ENCODE measurements around the gene ZNF263. TPM values are rescaled to one million over a fixed set of nuclear protein-coding genes. Genes with fewer than 3 reads are reported as not detected.

The ZNF263 gene
- total and polyA plus RNA-seq, 9 of the 15 experiments (the other 6 are each of a cell fraction or from before 2014, with no cell fraction given): 4.6 to 48.3 (median 31.8) TPM

DNA sequence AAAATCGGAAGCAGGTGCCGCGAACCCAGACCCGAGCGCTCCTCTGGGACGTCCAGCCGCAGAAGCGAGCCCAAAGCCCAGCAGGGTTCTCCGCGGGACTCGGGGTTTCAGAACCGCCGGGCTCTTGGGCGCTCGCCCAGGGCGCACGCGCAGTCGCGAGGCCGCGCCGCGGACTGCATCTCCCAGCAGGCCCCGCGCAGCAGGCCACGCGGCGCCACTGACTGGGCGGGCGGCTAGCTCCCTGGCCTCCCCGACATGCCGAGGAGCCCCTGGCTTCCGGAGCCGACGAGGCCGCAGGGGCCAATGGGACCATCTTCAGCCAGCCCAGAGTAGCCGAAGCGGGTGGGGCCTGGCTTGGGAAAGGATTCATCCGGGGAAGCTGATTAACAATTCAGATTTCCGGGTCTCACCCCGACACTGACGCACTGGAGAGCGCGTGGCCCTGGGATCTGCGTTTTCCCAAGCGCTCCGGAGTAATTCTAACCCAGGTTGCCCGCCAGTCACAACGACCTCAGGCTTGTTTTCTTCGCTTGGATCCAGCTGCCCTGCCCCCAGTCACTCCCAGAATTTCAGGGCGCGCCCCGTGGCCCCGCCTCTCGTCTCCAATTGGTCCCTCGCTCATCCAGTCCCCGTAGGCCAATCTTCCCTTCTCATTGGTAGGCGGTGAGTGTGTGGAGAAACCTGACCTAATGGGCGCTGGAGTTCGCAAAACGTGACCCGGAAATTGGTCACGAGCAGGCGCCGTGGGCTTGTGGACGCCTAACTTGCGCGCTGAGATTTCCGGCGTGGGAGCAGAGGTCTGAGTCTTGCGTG, at the start of gene ZNF263 (continued):
- TF ChIP-seq MYC (IDR thresholded peaks at IDR 0.05; ENCODE audit: low read depth, low read length) (peak; percentile 96), MYC (CRISPR knock-in tag; IDR thresholded peaks at IDR 0.05; ENCODE audit: borderline replicate concordance, low read depth) (peak; percentile 84; the same call in 1 of the 2 replicates), FOXJ3 (CRISPR knock-in tag; IDR thresholded peaks at IDR 0.05) (no peak), TRIM28 (IDR thresholded peaks at IDR 0.05) (peak; percentile 13; the same call in 1 of the 2 replicates), KDM4B (IDR thresholded peaks at IDR 0.05; ENCODE audit: borderline replicate concordance in 2 of 2, low read depth in 1 of 2) (peak in 1 of 2 experiments; percentile 34; a peak in 1 of 4 replicates), NR2C1 (IDR thresholded peaks at IDR 0.05) (peak; percentile 95), NR2C1 (tag; IDR thresholded peaks at IDR 0.05) (peak; percentile 96), NCOR1 (IDR thresholded peaks at IDR 0.05) (no peak), NELFE (IDR thresholded peaks at IDR 0.05; ENCODE audit: insufficient read depth, insufficient read length) (no peak), SIN3A (IDR thresholded peaks at IDR 0.05; ENCODE audit: borderline replicate concordance in 2 of 2, control insufficient read depth in 1 of 2, low read depth in 2 of 2, low read length in 2 of 2) (peak; percentile 74 to 90; a peak in 3 of 4 replicates), HOXB6 (CRISPR knock-in tag; IDR thresholded peaks at IDR 0.05; ENCODE audit: borderline replicate concordance) (no peak), KLF1 (tag; IDR thresholded peaks at IDR 0.05) (0 out of 2 replicates have a peak, but pooled peaks have one; percentile 12), MEF2D (tag; conservative IDR thresholded peaks at IDR 0.05; ENCODE audit: low read depth) (no peak), RB1 (IDR thresholded peaks at IDR 0.05; ENCODE audit: low read depth) (peak; percentile 59)
- TF ChIP-seq, protein P1, sequence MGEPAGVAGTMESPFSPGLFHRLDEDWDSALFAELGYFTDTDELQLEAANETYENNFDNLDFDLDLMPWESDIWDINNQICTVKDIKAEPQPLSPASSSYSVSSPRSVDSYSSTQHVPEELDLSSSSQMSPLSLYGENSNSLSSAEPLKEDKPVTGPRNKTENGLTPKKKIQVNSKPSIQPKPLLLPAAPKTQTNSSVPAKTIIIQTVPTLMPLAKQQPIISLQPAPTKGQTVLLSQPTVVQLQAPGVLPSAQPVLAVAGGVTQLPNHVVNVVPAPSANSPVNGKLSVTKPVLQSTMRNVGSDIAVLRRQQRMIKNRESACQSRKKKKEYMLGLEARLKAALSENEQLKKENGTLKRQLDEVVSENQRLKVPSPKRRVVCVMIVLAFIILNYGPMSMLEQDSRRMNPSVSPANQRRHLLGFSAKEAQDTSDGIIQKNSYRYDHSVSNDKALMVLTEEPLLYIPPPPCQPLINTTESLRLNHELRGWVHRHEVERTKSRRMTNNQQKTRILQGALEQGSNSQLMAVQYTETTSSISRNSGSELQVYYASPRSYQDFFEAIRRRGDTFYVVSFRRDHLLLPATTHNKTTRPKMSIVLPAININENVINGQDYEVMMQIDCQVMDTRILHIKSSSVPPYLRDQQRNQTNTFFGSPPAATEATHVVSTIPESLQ (CRISPR knock-in tag; IDR thresholded peaks at IDR 0.05): no peak
- TF ChIP-seq, protein P2, sequence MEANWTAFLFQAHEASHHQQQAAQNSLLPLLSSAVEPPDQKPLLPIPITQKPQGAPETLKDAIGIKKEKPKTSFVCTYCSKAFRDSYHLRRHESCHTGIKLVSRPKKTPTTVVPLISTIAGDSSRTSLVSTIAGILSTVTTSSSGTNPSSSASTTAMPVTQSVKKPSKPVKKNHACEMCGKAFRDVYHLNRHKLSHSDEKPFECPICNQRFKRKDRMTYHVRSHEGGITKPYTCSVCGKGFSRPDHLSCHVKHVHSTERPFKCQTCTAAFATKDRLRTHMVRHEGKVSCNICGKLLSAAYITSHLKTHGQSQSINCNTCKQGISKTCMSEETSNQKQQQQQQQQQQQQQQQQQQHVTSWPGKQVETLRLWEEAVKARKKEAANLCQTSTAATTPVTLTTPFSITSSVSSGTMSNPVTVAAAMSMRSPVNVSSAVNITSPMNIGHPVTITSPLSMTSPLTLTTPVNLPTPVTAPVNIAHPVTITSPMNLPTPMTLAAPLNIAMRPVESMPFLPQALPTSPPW (CRISPR knock-in tag; IDR thresholded peaks at IDR 0.05): peak; percentile 58; the same call in 1 of the 2 replicates
- TF ChIP-seq, protein P3, sequence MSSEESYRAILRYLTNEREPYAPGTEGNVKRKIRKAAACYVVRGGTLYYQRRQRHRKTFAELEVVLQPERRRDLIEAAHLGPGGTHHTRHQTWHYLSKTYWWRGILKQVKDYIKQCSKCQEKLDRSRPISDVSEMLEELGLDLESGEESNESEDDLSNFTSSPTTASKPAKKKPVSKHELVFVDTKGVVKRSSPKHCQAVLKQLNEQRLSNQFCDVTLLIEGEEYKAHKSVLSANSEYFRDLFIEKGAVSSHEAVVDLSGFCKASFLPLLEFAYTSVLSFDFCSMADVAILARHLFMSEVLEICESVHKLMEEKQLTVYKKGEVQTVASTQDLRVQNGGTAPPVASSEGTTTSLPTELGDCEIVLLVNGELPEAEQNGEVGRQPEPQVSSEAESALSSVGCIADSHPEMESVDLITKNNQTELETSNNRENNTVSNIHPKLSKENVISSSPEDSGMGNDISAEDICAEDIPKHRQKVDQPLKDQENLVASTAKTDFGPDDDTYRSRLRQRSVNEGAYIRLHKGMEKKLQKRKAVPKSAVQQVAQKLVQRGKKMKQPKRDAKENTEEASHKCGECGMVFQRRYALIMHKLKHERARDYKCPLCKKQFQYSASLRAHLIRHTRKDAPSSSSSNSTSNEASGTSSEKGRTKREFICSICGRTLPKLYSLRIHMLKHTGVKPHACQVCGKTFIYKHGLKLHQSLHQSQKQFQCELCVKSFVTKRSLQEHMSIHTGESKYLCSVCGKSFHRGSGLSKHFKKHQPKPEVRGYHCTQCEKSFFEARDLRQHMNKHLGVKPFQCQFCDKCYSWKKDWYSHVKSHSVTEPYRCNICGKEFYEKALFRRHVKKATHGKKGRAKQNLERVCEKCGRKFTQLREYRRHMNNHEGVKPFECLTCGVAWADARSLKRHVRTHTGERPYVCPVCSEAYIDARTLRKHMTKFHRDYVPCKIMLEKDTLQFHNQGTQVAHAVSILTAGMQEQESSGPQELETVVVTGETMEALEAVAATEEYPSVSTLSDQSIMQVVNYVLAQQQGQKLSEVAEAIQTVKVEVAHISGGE (CRISPR knock-in tag; IDR thresholded peaks at IDR 0.05): peak in 1 of 3 experiments; percentile 75; a peak in 2 of 6 replicates
- TF ChIP-seq, protein P4, sequence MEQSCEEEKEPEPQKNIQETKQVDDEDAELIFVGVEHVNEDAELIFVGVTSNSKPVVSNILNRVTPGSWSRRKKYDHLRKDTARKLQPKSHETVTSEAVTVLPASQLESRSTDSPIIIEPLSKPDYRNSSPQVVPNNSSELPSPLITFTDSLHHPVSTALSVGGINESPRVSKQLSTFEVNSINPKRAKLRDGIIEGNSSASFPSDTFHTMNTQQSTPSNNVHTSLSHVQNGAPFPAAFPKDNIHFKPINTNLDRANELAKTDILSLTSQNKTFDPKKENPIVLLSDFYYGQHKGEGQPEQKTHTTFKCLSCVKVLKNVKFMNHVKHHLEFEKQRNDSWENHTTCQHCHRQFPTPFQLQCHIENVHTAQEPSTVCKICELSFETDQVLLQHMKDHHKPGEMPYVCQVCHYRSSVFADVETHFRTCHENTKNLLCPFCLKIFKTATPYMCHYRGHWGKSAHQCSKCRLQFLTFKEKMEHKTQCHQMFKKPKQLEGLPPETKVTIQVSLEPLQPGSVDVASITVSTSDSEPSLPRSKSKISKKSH (CRISPR knock-in tag; IDR thresholded peaks at IDR 0.05): no peak
